Hematopoietic multipotent progenitor cell treated with erythropoietin and hydrocortisone succinate and interleukin-3 and kit ligand, for 17 days (in vitro differentiated cells): ENCODE results near the gene GPATCH4.

Experiments
- DNase-seq: peaks from one replicate; pipeline ENCODE4 v3.0.0-alpha.2; 2015; ENCODE audit warnings: low spot score

Gene GPATCH4

DNA sequence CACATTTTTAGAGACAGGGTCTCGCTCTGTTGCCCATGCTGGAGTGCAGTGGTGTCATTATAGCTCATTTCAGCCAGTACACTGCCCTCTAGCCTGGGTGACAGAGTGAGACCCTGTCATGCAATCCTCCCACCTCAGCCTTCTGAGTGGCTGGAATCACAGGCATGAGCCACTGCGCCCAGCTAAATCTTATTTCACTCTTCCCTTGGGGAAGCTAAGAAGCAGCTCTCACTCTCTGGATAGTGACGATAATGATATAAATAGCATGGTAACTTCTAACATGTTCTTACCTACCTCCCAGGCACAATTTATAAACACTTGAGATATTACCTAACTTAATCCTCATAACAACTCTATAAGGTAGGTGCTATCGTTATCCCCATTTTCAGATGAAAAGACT lies 53.8 kb downstream of the GPATCH4 start:
- no peak for DNase-seq

DNA sequence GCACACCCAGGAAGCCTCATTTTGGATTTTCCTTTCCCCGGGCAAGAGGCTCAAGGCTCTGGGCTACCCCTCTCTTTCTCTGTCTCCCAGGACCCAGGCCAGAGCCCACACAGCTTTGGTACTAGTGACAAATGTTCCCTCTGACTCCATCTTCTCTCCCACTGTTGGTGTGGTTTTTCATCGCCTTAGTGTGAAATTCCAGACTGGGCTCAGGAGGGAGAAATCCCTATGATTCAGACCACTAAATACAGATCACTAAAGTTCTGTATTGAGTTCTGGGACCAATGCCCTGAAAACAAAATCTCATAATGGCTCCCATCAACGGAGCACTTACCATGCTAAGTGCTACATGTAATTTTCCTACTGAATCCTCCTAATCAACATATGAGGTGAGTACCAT lies 55.0 kb downstream of the GPATCH4 start:
- DNase-seq, result no peak

DNA sequence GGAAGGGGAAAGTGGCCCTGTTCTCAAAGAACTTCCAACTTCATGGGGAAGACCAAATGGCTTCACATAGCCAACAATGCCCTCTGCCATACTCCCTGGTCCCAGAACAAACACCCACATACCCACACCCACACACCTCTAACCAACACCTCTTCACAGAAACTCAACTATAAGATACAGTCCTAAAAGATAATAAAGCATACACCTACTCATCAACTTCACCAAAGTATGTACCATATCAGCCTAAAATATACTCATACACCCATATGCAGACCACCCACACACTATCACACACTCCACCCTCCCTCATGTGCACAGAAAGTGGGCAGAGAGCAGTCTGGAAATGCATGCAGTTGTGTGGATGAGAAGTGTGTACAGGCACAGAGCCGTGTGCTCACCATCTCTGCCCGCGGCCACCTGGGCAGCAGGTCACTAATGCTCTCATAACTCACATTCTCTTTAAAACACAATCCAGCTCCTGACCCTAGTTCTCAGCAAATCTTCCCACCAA lies 56.6 kb downstream of the GPATCH4 start:
- no peak for DNase-seq
